Urinary bladder (tissue), 4 donors: ENCODE measurements around the gene ITIH1. TPM values are rescaled to one million over a fixed set of nuclear protein-coding genes. Genes with fewer than 3 reads are reported as not detected.

Source experiments
- DNase-seq: peaks from one replicate; pipeline ENCODE4 v3.0.0-alpha.2; 2015; ENCODE audit errors: extremely low spot score
- H3K27ac ChIP-seq: one replicate; pipeline ENCODE4 v1.5.1; 2013; ENCODE audit warnings: low read depth, mild to moderate bottlenecking, moderate library complexity
- H3K36me3 ChIP-seq: one replicate; pipeline ENCODE4 v1.6.1; 2013; ENCODE audit warnings: mild to moderate bottlenecking, moderate library complexity; ENCODE audit not compliant: insufficient read depth
- H3K4me1 ChIP-seq: one replicate; pipeline ENCODE4 v1.6.1; 2013; ENCODE audit warnings: mild to moderate bottlenecking, moderate library complexity; ENCODE audit not compliant: insufficient read depth
- H3K4me3 ChIP-seq: one replicate; pipeline ENCODE4 v1.5.1; 2013; ENCODE audit warnings: low read depth, low read length
- WGBS: extraction: QIAGEN DNeasy Blood & Tissue Kit; methylation state at CpG from one replicate; pipeline ENCODE4 v1.1.7; 2013; 5-methylcytosine and 5-hydroxymethylcytosine counted together
- polyA plus RNA-seq: library from polyadenylated mRNA; stranded (reverse); fragments of 200-250 nt; gene quantifications from one replicate; pipeline ENCODE4 v1.2.3, GENCODE V29; 2013
- total RNA-seq: library from RNA; depleted of rRNA; stranded (reverse); fragments of >200 nt; gene quantifications from one replicate; pipeline ENCODE4 v1.2.3, GENCODE V29; 2014
- donor health status: healthy with polysubstance abuse.
- donor health status: healthy.

ITIH1 gene
- total and polyA plus RNA-seq, 2 donors: 0.70 TPM; not detected in 1

GRCh38 chr3:52822363-52822762 is 45.0 kb downstream of the ITIH1 start:
- H3K4me1 ChIP-seq: no peaks in the 10 kb centered on the region
- no peak for DNase-seq
- no peak overlapping the region for H3K4me3 ChIP-seq
- no peak overlapping the region for H3K27ac ChIP-seq
- 86% methylated on average over 5 of the region's 5 CpGs for WGBS
- no peaks in the 10 kb centered on the region for H3K36me3 ChIP-seq

GRCh38 chr3:52824037-52824436 is 46.6 kb downstream of the ITIH1 start:
- no peaks in the 10 kb centered on the region for H3K36me3 ChIP-seq
- DNase-seq: no peak
- WGBS: 94% methylated on average over 10 of the region's 10 CpGs

GRCh38 chr3:52827441-52827840 is 50.0 kb downstream of the ITIH1 start:
- Histone ChIP-seq H3K4me3 (no peak overlapping the region), H3K4me1 (no peaks in the 10 kb centered on the region), H3K36me3 (no peaks in the 10 kb centered on the region), H3K27ac (no peak overlapping the region)
- no peak for DNase-seq
- 61% methylated on average over 9 of the region's 9 CpGs for WGBS

More at GRCh38 chr3:52824037-52824436, 46.6 kb downstream of the ITIH1 start:
- Histone ChIP-seq H3K27ac (no peak overlapping the region), H3K4me3 (no peak overlapping the region), H3K4me1 (no peaks in the 10 kb centered on the region)

GRCh38 chr3:52827866-52828376 is 50.5 kb downstream of the ITIH1 start:
- no peaks in the 10 kb centered on the region for H3K4me1 ChIP-seq
- H3K36me3 ChIP-seq: no peaks in the 10 kb centered on the region
- no peak overlapping the region for H3K4me3 ChIP-seq
- H3K27ac ChIP-seq: no peak overlapping the region
- WGBS: 73% methylated on average over 10 of the region's 10 CpGs
- DNase-seq: no peak

- Histone ChIP-seq H3K27ac (no peak overlapping the region), H3K4me1 (no peaks in the 10 kb centered on the region), H3K36me3 (no peaks in the 10 kb centered on the region), H3K4me3 (no peak overlapping the region)
- 86% methylated on average over 3 of the region's 3 CpGs for WGBS
- no peak for DNase-seq
Measured at GRCh38 chr3:52829482-52829881, 52.1 kb downstream of the ITIH1 start.

GRCh38 chr3:52829906-52830463 is 52.6 kb downstream of the ITIH1 start:
- WGBS: 87% methylated on average over 10 of the region's 10 CpGs
- no peak overlapping the region for H3K27ac ChIP-seq
- no peak for DNase-seq
- H3K36me3 ChIP-seq: no peaks in the 10 kb centered on the region
- no peak overlapping the region for H3K4me3 ChIP-seq
- H3K4me1 ChIP-seq: no peaks in the 10 kb centered on the region

GRCh38 chr3:52830535-52831258 is 53.3 kb downstream of the ITIH1 start, which contains the start of gene ITIH4:
Gene ITIH4 (minus strand): TSS chr3:52830672. CDS start chr3:52830642, 30 bp downstream.
- no peak within 1 kb of the TSS for H3K27ac ChIP-seq
- no peaks in the 10 kb centered on the region for H3K4me1 ChIP-seq
- no peaks in the 10 kb centered on the region for H3K36me3 ChIP-seq
- WGBS: 81% methylated on average over 16 of the region's 16 CpGs
- no peak for DNase-seq
- H3K4me3 ChIP-seq: no peak within 1 kb of the TSS

GRCh38 chr3:52831500-52832301 is 54.3 kb downstream of the ITIH1 start:
- Histone ChIP-seq H3K36me3 (no peaks in the 10 kb centered on the region), H3K4me3 (no peak overlapping the region), H3K4me1 (no peaks in the 10 kb centered on the region), H3K27ac (peak overlapping the region; percentile 4)
- DNase-seq: no peak
- 33% methylated on average over 21 of the region's 21 CpGs for WGBS

GRCh38 chr3:52833202-52833601 is 55.8 kb downstream of the ITIH1 start:
- DNase-seq: no peak
- Histone ChIP-seq H3K27ac (no peak overlapping the region), H3K4me1 (no peaks in the 10 kb centered on the region), H3K4me3 (no peak overlapping the region), H3K36me3 (no peaks in the 10 kb centered on the region)
- WGBS: 92% methylated on average over 14 of the region's 14 CpGs

GRCh38 chr3:52834871-52835501 is 57.6 kb downstream of the ITIH1 start, which contains the start of gene MUSTN1:
Gene MUSTN1 (minus strand): TSS chr3:52835019. CDS start chr3:52834948, 71 bp downstream.
- peak within 1 kb of the TSS; percentile 4 for H3K4me3 ChIP-seq
- no peaks in the 10 kb centered on the region for H3K4me1 ChIP-seq
- H3K36me3 ChIP-seq: no peaks in the 10 kb centered on the region
- H3K27ac ChIP-seq: no peak within 1 kb of the TSS
- WGBS: 27% methylated on average over 11 of the region's 11 CpGs
- DNase-seq: no peak

GRCh38 chr3:52835766-52836470 is 58.5 kb downstream of the ITIH1 start:
- WGBS: 82% methylated on average over 8 of the region's 8 CpGs
- Histone ChIP-seq H3K27ac (no peak overlapping the region), H3K4me1 (no peaks in the 10 kb centered on the region), H3K36me3 (peaks cover 2% of the 10 kb centered on the region), H3K4me3 (no peak overlapping the region)
- no peak for DNase-seq

GRCh38 chr3:52836471-52836845 is 59.1 kb downstream of the ITIH1 start:
- Histone ChIP-seq H3K27ac (no peak overlapping the region), H3K36me3 (peaks cover 2% of the 10 kb centered on the region), H3K4me1 (no peaks in the 10 kb centered on the region), H3K4me3 (no peak overlapping the region)
- no peak for DNase-seq
- 89% methylated on average over 5 of the region's 5 CpGs for WGBS

- Histone ChIP-seq H3K36me3 (peaks cover 2% of the 10 kb centered on the region), H3K4me3 (no peak overlapping the region), H3K4me1 (no peaks in the 10 kb centered on the region), H3K27ac (no peak overlapping the region)
- 92% methylated on average over 4 of the region's 4 CpGs for WGBS
- no peak for DNase-seq
Measured at GRCh38 chr3:52836986-52837385, 59.6 kb downstream of the ITIH1 start.
